HCT116 (cell line): ENCODE data around the gene FAM53B. TPM values are rescaled to one million over a fixed set of nuclear protein-coding genes. Genes with fewer than 3 reads are reported as not detected.
"Not testable (repeated sequence)": the region's sequence is repeated elsewhere in the genome, so short reads cannot be mapped to it uniquely, and the experiment has no call there.

Source experiments
- ATAC-seq: fragments of 200-7000 bp; cut with Tn5 transposase; 2 replicates; pipeline ENCODE4 v1.9.1; 2020; ENCODE audit warnings: mild to moderate bottlenecking, moderate library complexity
- BruUV-seq: library from RNA; stranded (reverse); fragments of 400-500 nt; replicated peaks from 2 replicates; lab custom pipeline; 2021; lab: Mats Ljungman, UMichigan
- CTCF ChIA-PET: fragments of 300-600 bp; sonication (Branson Sonifier 250); formaldehyde crosslinking; loops from one replicate; lab custom pipeline; 2021; ENCODE audit warnings: antibody characterized with exemption; lab: Charles Lee
- POLR2A ChIA-PET: fragments of 300-600, 350-600 bp; sonication (Branson Sonifier 250); formaldehyde crosslinking; loops from one replicate; lab custom pipeline; 2021; ENCODE audit warnings: antibody characterized with exemption; lab: Charles Lee
- RAD21 ChIA-PET, 2 experiments: fragments of 300-600 bp; sonication (Branson Sonifier 250); formaldehyde crosslinking; loops; one replicate each; lab custom pipeline; 2023; ENCODE audit warnings: low total read pairs in 2 of 2; ENCODE audit not compliant: uncharacterized antibody in 2 of 2, unreplicated experiment in 2 of 2, low non-redundant PET in 1 of 2; lab: Charles Lee
- DNase-seq: peaks from one replicate; pipeline ENCODE4 v3.0.0-alpha.2; 2010; ENCODE audit warnings: low read depth, low spot score
- H2AFZ ChIP-seq: fragments of 200-600 bp; shearing (Covaris generic), sonication (generic); 2 replicates; pipeline ENCODE4 v1.6.1; 2017; ENCODE audit warnings: low read depth, mixed run types, mixed read lengths, antibody characterized with exemption, low read length; ENCODE audit not compliant: poor library complexity, severe bottlenecking
- H3K27ac ChIP-seq: 2 replicates; pipeline ENCODE4 v1.5.1; 2012; ENCODE audit warnings: low read depth, low read length
- H3K27me3 ChIP-seq: fragments of 200-600 bp; sonication (generic); 2 replicates; pipeline ENCODE4 v1.6.1; 2016; ENCODE audit warnings: mixed run types, low read length, mixed read lengths; ENCODE audit not compliant: insufficient read depth
- H3K36me3 ChIP-seq, 2 experiments: fragments of 200-500 bp in 1 of 2; fragments of 200-600 bp in 1 of 2; sonication (Bioruptor generic) in 1 of 2; sonication (generic) in 1 of 2; 2 replicates each; pipeline versions ENCODE4 v1.5.1 to v1.6.1; 2014 to 2016; ENCODE audit warnings: low read length in 2 of 2, inconsistent platforms in 1 of 2, mixed read lengths in 1 of 2, mixed run types in 1 of 2; ENCODE audit not compliant: insufficient read depth in 2 of 2, control insufficient read depth in 1 of 2
- H3K4me1 ChIP-seq, 2 experiments: fragments of 200-600 bp in 1 of 2; sonication (generic) in 1 of 2; 2 replicates each; pipeline versions ENCODE4 v1.5.1 to v1.6.1; 2012 to 2017; ENCODE audit warnings: low read length in 2 of 2, inconsistent platforms in 1 of 2, mild to moderate bottlenecking in 1 of 2, mixed read lengths in 1 of 2, mixed run types in 1 of 2, moderate library complexity in 1 of 2; ENCODE audit not compliant: insufficient read depth in 2 of 2, control insufficient read depth in 1 of 2
- H3K4me2 ChIP-seq: fragments of 200-600 bp; sonication (generic); 2 replicates; pipeline ENCODE4 v1.6.1; 2017; ENCODE audit warnings: mixed run types, low read length, mixed read lengths
- H3K4me3 ChIP-seq, 2 experiments: fragments of 200-600 bp in 1 of 2; sonication (generic) in 1 of 2; replicated peaks in 1 of 2; 2 replicates each; pipeline ENCODE4 v1.5.1; 2011 to 2016; ENCODE audit warnings: low read length in 2 of 2, control low read depth in 1 of 2, low read depth in 1 of 2, mild to moderate bottlenecking in 1 of 2, mixed read lengths in 1 of 2, mixed run types in 1 of 2
- H3K79me2 ChIP-seq: fragments of 200-600 bp; sonication (generic); 2 replicates; pipeline ENCODE4 v1.6.1; 2017; ENCODE audit warnings: mild to moderate bottlenecking, mixed run types, low read length, moderate library complexity, mixed read lengths; ENCODE audit not compliant: insufficient read depth
- H3K9ac ChIP-seq: fragments of 200-600 bp; sonication (generic); 2 replicates; pipeline ENCODE4 v1.6.1; 2016; ENCODE audit warnings: low read length, mixed read lengths
- H3K9me2 ChIP-seq: fragments of 200-600 bp; sonication (generic), shearing (Covaris generic); 2 replicates; pipeline ENCODE4 v1.6.1; 2017; ENCODE audit warnings: mixed run types, mild to moderate bottlenecking, moderate library complexity; ENCODE audit not compliant: insufficient read depth
- H3K9me3 ChIP-seq, 2 experiments: fragments of 200-500 bp in 1 of 2; fragments of 200-600 bp in 1 of 2; sonication (Bioruptor generic) in 1 of 2; sonication (generic) in 1 of 2; 2 replicates each; pipeline ENCODE4 v1.6.1; 2014 to 2017; ENCODE audit warnings: low read length in 2 of 2, mixed read lengths in 2 of 2, inconsistent platforms in 1 of 2, low read depth in 1 of 2, mild to moderate bottlenecking in 1 of 2, mixed run types in 1 of 2, moderate library complexity in 1 of 2; ENCODE audit not compliant: control insufficient read depth in 1 of 2, insufficient read depth in 1 of 2
- H4K20me1 ChIP-seq: fragments of 200-600 bp; sonication (generic), shearing (Covaris generic); 2 replicates; pipeline ENCODE4 v1.6.1; 2017; ENCODE audit warnings: mixed run types, mild to moderate bottlenecking, moderate library complexity; ENCODE audit not compliant: insufficient read depth
- CTCF ChIP-seq, 3 experiments: fragments of 200-600 bp in 1 of 3; sonication (generic) in 1 of 3; IDR thresholded peaks in 2 of 3; conservative IDR thresholded peaks in 1 of 3; 2 replicates each; pipeline ENCODE4 v1.5.1; 2012 to 2017; ENCODE audit warnings: low read depth in 2 of 3, low read length in 2 of 3, antibody characterized with exemption in 1 of 3, borderline replicate concordance in 1 of 3, control low read depth in 1 of 3, mild to moderate bottlenecking in 1 of 3, mixed read lengths in 1 of 3, mixed run types in 1 of 3, moderate library complexity in 1 of 3; ENCODE audit not compliant: insufficient read depth in 1 of 3
- EGR1 ChIP-seq: IDR thresholded peaks from 2 replicates; pipeline ENCODE4 v1.6.1; 2012; ENCODE audit warnings: low read depth
- EZH2 ChIP-seq: fragments of 200-600 bp; sonication (generic); IDR thresholded peaks from 2 replicates; pipeline ENCODE4 v1.6.1; 2017; ENCODE audit warnings: antibody characterized with exemption, mixed run types
- EZH2phosphoT487 ChIP-seq: fragments of 200-600 bp; IDR thresholded peaks from 2 replicates; pipeline ENCODE4 v1.6.1; 2018; ENCODE audit warnings: antibody characterized with exemption, borderline replicate concordance
- FOSL1 ChIP-seq: IDR thresholded peaks from 2 replicates; pipeline ENCODE4 v1.6.1; 2012; ENCODE audit warnings: low read depth
- MAX ChIP-seq: IDR thresholded peaks from 2 replicates; pipeline ENCODE4 v1.6.1; 2012
- POLR2A ChIP-seq: IDR thresholded peaks from 2 replicates; pipeline ENCODE4 v1.7.0; 2011; ENCODE audit warnings: borderline replicate concordance; ENCODE audit not compliant: insufficient read depth, insufficient read length; ENCODE audit errors: extremely low read depth
- TCF7L2 ChIP-seq: IDR thresholded peaks from 2 replicates; pipeline ENCODE4 v1.7.0; 2011; ENCODE audit warnings: borderline replicate concordance, inconsistent platforms; ENCODE audit not compliant: insufficient read depth, insufficient read length; ENCODE audit errors: extremely low read depth
- YY1 ChIP-seq: IDR thresholded peaks from 2 replicates; pipeline ENCODE4 v1.6.1; 2011; ENCODE audit warnings: low read length, low read depth, moderate library complexity, mild to moderate bottlenecking; ENCODE audit not compliant: insufficient replicate concordance; ENCODE audit errors: extremely low read depth
- ZFX ChIP-seq: fragments of 450-650 bp; IDR thresholded peaks from 2 replicates; pipeline ENCODE4 v1.6.1; 2017
- intact Hi-C: fragments of 100-400 bp; cut with micrococcal nuclease; formaldehyde crosslinking; loops from 2 replicates; pipeline ENCODE4 v1.10.0; 2022
- total RNA-seq: library from RNA; stranded (reverse); gene quantifications from one replicate; pipeline ENCODE4 v1.2.1, GENCODE V29; 2021; ENCODE audit not compliant: unreplicated experiment

Gene FAM53B
- total RNA-seq, 1 experiment from 2014 or later = 19.6 TPM

GRCh38 chr10:124611738-124612137 is 132.4 kb downstream of the FAM53B start (continued):
- TF ChIP-seq ZFX (no peak), YY1 (no peak), TCF7L2 (no peak), EZH2 (no peak), FOSL1 (no peak), EZH2phosphoT487 (no peak), CTCF (IDR thresholded peaks at IDR 0.05 in 2 of 3, conservative IDR thresholded peaks at IDR 0.05 in 1 of 3; ENCODE audit: borderline replicate concordance in 1 of 3, insufficient read depth in 1 of 3, low read depth in 2 of 3, low read length in 2 of 3) (no peak), POLR2A (no peak), EGR1 (no peak), MAX (no peak)

DNA sequence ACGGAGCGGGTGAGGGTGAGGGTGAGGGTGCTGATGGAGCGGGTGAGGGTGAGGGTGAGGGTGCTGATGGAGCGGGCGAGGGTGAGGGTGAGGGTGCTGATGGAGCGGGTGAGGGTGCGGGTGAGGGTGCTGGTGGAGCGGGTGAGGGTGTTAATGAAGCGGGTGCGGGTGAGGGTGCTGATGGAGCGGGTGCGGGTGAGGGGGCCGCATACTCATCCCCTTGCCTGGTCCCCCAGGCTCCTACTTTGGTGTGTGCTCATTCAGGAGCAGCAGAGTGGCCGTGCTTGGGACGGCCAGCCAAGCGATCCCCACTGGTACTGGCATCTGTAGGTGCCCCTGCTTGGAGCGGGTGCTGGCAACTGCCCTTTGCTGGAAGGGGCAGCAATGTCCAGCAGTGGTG is 133.3 kb downstream of the FAM53B start:
- H3K27ac ChIP-seq, H3K4me2 ChIP-seq, H3K9me3 ChIP-seq, POLR2A ChIA-PET, H3K79me2 ChIP-seq, BruUV-seq, H3K9me2 ChIP-seq, CTCF ChIA-PET, DNase-seq, H3K27me3 ChIP-seq, ATAC-seq, RAD21 ChIA-PET, H4K20me1 ChIP-seq, H3K36me3 ChIP-seq, H3K4me3 ChIP-seq, H3K9ac ChIP-seq, H2AFZ ChIP-seq, intact Hi-C loops: not testable (repeated sequence)
- H3K4me1 ChIP-seq = peaks cover 7 to 14% of the 10 kb centered on the region in 2 experiments; a peak in 3 of 4 replicates

DNA sequence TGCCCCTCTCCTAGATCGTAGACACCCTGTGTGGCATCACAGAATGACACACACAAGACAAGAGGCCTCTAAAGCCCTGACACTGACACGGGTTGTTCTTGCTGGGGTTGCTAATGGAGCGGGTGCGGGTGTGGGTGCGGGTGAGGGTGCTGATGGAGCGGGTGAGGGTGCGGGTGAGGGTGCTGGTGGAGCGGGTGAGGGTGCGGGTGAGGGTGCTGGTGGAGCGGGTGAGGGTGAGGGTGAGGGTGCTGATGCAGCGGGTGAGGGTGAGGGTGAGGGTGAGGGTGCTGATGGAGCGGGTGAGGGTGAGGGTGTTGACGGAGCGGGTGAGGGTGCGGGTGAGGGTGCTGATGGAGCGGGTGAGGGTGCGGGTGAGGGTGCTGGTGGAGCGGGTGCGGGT is 134.0 kb downstream of the FAM53B start:
- peaks cover 7 to 14% of the 10 kb centered on the region in 2 experiments; a peak in 3 of 4 replicates for H3K4me1 ChIP-seq
- H3K9me3 ChIP-seq, RAD21 ChIA-PET, ATAC-seq, DNase-seq, H3K9me2 ChIP-seq, POLR2A ChIA-PET, H3K27me3 ChIP-seq, intact Hi-C loops, H4K20me1 ChIP-seq, BruUV-seq, H3K9ac ChIP-seq, H3K36me3 ChIP-seq, H3K27ac ChIP-seq, H3K79me2 ChIP-seq, H2AFZ ChIP-seq, CTCF ChIA-PET, H3K4me3 ChIP-seq, H3K4me2 ChIP-seq: not testable (repeated sequence)
